Measurements from ENCODE around the gene KNCN.

The KNCN gene

DNA sequence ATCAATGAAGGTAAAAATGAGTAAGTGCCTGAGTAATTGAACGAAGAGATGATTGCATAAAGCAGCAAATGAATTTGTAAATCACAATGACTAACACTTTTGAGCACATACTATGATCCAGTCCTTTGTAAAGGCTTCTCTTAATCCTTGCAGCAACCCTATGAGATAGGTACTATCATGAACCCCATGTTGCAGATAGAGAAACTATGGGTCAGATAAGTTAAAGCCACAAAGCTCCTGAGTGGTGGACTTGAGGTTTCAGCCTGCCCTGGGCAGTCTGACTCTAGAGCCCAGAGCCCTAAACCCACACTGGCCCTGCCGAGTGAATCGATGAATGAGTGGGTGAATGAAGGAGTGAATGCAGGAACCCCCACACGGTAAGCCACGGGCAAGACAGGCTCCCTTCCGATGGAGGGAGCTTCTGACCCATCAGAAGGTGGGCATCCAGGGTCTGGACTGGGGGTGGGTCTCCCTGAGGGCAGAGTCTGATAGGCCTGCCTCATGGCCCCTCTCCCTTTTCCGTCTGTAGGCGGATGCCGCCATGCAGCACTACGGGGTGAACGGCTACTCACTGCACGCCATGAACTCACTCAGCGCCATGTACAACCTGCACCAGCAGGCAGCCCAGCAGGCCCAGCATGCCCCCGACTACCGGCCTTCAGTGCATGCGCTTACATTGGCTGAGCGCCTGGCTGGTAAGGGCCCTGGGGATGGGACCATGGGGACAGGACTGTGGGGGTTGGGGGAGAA, 44.8 kb downstream of the KNCN start:
- DNase-seq (ENCODE audit: low read depth in 3 of 3, low spot score in 1 of 3), result no peak

DNA sequence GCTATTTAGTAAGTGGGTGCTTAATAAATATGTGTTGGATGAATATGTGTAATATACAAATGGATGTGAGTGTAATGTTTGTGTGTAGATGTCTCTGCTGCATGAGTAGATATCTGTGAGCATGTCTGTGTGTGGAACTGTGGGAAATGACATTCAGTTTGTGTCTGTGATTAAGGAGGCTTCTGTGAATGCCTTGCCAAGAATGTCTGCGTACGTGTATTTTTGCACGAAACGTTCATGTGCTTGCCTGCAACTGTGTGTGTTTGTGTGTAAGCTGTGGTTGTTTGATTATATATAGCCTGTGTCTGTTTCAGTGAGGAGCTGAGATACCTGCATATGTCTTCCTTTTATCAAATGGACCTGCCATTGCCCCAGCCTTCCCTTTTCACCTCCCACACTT, 48.0 kb downstream of the KNCN start:
- DNase-seq (ENCODE audit: low read depth in 3 of 3, low spot score in 1 of 3), result no peak

- DNase-seq (ENCODE audit: low read depth in 3 of 3, low spot score in 1 of 3), result no peak
Measured at GRCh38 chr1:46501528-46501927, 49.9 kb downstream of the KNCN start.

GRCh38 chr1:46497665-46498064, 53.8 kb downstream of the KNCN start:
- DNase-seq (ENCODE audit: low read depth in 3 of 3, low spot score in 1 of 3), result no peak

- no peak for DNase-seq (ENCODE audit: low read depth in 3 of 3, low spot score in 1 of 3)
Measured at GRCh38 chr1:46497020-46497419, 54.4 kb downstream of the KNCN start.

DNA sequence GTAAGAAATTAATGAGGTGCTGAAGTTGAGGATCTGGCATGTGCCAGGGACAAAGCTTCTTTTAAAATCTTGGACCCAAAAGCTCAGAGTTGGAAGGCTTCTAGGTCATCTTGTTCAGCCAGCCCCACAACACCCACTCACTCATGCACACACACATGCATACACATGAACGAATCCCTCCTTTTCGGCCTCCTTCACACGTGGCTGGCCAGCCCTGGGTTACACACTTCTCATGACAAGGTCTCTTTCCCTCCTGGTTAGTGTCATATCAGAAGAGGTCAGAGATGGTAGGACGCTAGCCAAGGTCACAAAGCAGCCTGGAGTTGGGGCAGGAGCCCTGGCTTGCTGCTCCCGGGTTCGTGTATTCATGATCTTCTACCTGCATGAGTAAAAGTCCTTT, 54.9 kb downstream of the KNCN start:
- no peak for DNase-seq (ENCODE audit: low read depth in 3 of 3, low spot score in 1 of 3)

GRCh38 chr1:46495778-46496177, 55.7 kb downstream of the KNCN start:
- no peak for DNase-seq (ENCODE audit: low read depth in 3 of 3, low spot score in 1 of 3)
